Fibroblast of lung (primary cell): ENCODE data around the gene GLMP. TPM values are rescaled to one million over a fixed set of nuclear protein-coding genes. Genes with fewer than 3 reads are reported as not detected.
"Not testable (repeated sequence)": the region's sequence is repeated elsewhere in the genome, so short reads cannot be mapped to it uniquely, and the experiment has no call there.

Source experiments
- DNase-seq, 2 donors: peaks; one replicate each; pipeline versions ENCODE4 v3.0.0 to v3.0.0-alpha.2; 2010; ENCODE audit warnings: low read depth in 2 of 2
- H2AFZ ChIP-seq: 2 replicates; pipeline ENCODE4 v1.5.1; 2012; ENCODE audit warnings: low read length, control low read depth, inconsistent platforms
- H3K27ac ChIP-seq: 2 replicates; pipeline ENCODE4 v1.5.1; 2011; ENCODE audit warnings: low read length, control low read depth; ENCODE audit not compliant: insufficient read depth
- H3K27me3 ChIP-seq: 2 replicates; pipeline ENCODE4 v1.5.1; 2011; ENCODE audit warnings: mild to moderate bottlenecking, low read length; ENCODE audit not compliant: control insufficient read depth, insufficient read depth
- H3K36me3 ChIP-seq: 2 replicates; pipeline ENCODE4 v1.5.1; 2011; ENCODE audit warnings: low read length; ENCODE audit not compliant: control insufficient read depth, insufficient read depth
- H3K4me1 ChIP-seq: 2 replicates; pipeline ENCODE4 v1.5.1; 2011; ENCODE audit warnings: low read length; ENCODE audit not compliant: control insufficient read depth, insufficient read depth; ENCODE audit errors: extremely low read depth
- H3K4me2 ChIP-seq: 2 replicates; pipeline ENCODE4 v1.5.1; 2011; ENCODE audit warnings: low read length, control low read depth; ENCODE audit not compliant: insufficient read depth; ENCODE audit errors: extremely low read depth
- H3K4me3 ChIP-seq, 4 experiments: fragments of 200-600 bp in 1 of 4; sonication (generic) in 1 of 4; replicated peaks in 1 of 4; 2 replicates each; pipeline ENCODE4 v1.5.1; 2011 to 2016; ENCODE audit warnings: low read length in 4 of 4, low read depth in 3 of 4, mild to moderate bottlenecking in 3 of 4, control low read depth in 2 of 4, inconsistent platforms in 1 of 4, mixed read lengths in 1 of 4; ENCODE audit not compliant: insufficient read depth in 1 of 4; ENCODE audit errors: control extremely low read depth in 1 of 4
- H3K79me2 ChIP-seq: 2 replicates; pipeline ENCODE4 v1.5.1; 2012; ENCODE audit warnings: mild to moderate bottlenecking, low read length, inconsistent platforms; ENCODE audit not compliant: control insufficient read depth, insufficient read depth
- H3K9ac ChIP-seq: 2 replicates; pipeline ENCODE4 v1.5.1; 2011; ENCODE audit warnings: mild to moderate bottlenecking, low read length, control low read depth; ENCODE audit not compliant: insufficient read depth
- H3K9me3 ChIP-seq: 2 replicates; pipeline ENCODE4 v1.5.1; 2012; ENCODE audit warnings: low read depth, low read length; ENCODE audit not compliant: control insufficient read depth, insufficient read depth
- H4K20me1 ChIP-seq: 2 replicates; pipeline ENCODE4 v1.5.1; 2011; ENCODE audit warnings: low read length; ENCODE audit not compliant: control insufficient read depth, insufficient read depth; ENCODE audit errors: extremely low read depth
- CTCF ChIP-seq, 2 donors: IDR thresholded peaks in 1 of 2; conservative IDR thresholded peaks in 1 of 2; 1 replicate in 1 of 2; 2 replicates in 1 of 2; pipeline ENCODE4 v1.5.1; 2011 to 2012; ENCODE audit warnings: low read length in 2 of 2, control low read depth in 1 of 2, inconsistent platforms in 1 of 2, low read depth in 1 of 2, mild to moderate bottlenecking in 1 of 2
- EZH2 ChIP-seq: IDR thresholded peaks from 2 replicates; pipeline ENCODE4 v1.5.1; 2012; ENCODE audit warnings: low read length, control low read depth, mild to moderate bottlenecking; ENCODE audit errors: missing control alignments
- polyA plus RNA-seq, 2 donors: library from polyadenylated mRNA; depleted of rRNA in 1 of 2; stranded (reverse) in 1 of 2; unstranded in 1 of 2; fragments of >200 nt; gene quantifications; 2 replicates each; pipeline ENCODE4 v1.2.1, GENCODE V29; 2011 to 2012; ENCODE audit warnings: missing spikeins in 1 of 2
- total RNA-seq: library from RNA; depleted of rRNA; stranded (reverse); fragments of >200 nt; gene quantifications from 2 replicates; pipeline ENCODE4 v1.2.1, GENCODE V29; 2014

GLMP gene
- total and polyA plus RNA-seq, 2 donors (not counting 1 experiment from before 2014, with no cell fraction given), result 40.4 to 93.5 TPM

GRCh38 chr1:156336242-156336641 is 40.8 kb upstream of the GLMP start:
- H3K9me3 ChIP-seq, result no peaks in the 10 kb centered on the region
- H3K9ac ChIP-seq, result no peak overlapping the region
- no peaks in the 10 kb centered on the region for H3K27me3 ChIP-seq
- no peaks in the 10 kb centered on the region for H4K20me1 ChIP-seq
- no peak overlapping the region for H3K27ac ChIP-seq
- H3K4me1 ChIP-seq, result no peaks in the 10 kb centered on the region
- peak overlapping the region in 2 of 4 experiments; percentile 75 to 93 for H3K4me3 ChIP-seq
- peak in 1 of 2 donors; percentile 0 for DNase-seq
- peak overlapping the region; percentile 56 for H3K4me2 ChIP-seq
- H3K79me2 ChIP-seq, result peaks cover 37% of the 10 kb centered on the region
- H3K36me3 ChIP-seq, result peaks cover 15% of the 10 kb centered on the region
- no peak overlapping the region for H2AFZ ChIP-seq
- no peak for TF ChIP-seq CTCF (conservative IDR thresholded peaks at IDR 0.05 in 1 of 2, IDR thresholded peaks at IDR 0.05 in 1 of 2; ENCODE audit: low read depth in 1 of 2, low read length in 2 of 2)
- TF ChIP-seq EZH2, result no peak

DNA sequence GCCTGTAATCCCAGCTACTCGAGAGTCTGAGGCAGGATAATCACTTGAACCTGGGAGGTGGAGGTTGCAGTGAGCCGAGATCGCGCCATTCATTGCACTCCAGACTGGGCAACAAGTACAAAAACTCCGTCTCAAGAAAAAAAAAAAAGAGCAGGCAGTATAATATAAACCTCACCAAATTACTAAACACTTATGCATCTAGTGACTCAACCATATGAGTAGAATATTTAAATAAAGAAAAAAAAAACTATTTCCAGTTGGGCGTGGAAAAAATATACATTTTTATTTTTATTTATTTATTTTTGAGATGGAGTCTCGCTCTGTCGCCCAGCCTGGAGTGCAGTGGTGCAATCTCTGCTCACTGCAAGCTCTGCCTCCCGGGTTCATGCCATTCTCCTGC is 27.7 kb upstream of the GLMP start:
- not testable (repeated sequence) for H3K27me3 ChIP-seq, H3K79me2 ChIP-seq, H3K9me3 ChIP-seq, H2AFZ ChIP-seq, H3K4me1 ChIP-seq, H3K9ac ChIP-seq, H3K4me3 ChIP-seq, H3K4me2 ChIP-seq, H4K20me1 ChIP-seq
- peak; percentile 50 to 75 for DNase-seq
- peaks cover 19% of the 10 kb centered on the region for H3K36me3 ChIP-seq
- peak overlapping the region; percentile 20 for H3K27ac ChIP-seq

- H3K4me1 ChIP-seq, result no peaks in the 10 kb centered on the region
- TF ChIP-seq EZH2 (no peak), CTCF (conservative IDR thresholded peaks at IDR 0.05 in 1 of 2, IDR thresholded peaks at IDR 0.05 in 1 of 2; ENCODE audit: low read depth in 1 of 2, low read length in 2 of 2) (no peak)
- no peaks in the 10 kb centered on the region for H3K79me2 ChIP-seq
- no peaks in the 10 kb centered on the region for H3K9me3 ChIP-seq
- no peak overlapping the region for H2AFZ ChIP-seq
- no peak overlapping the region for H3K27ac ChIP-seq
- H3K27me3 ChIP-seq, result no peaks in the 10 kb centered on the region
- H3K4me3 ChIP-seq, result no peak overlapping the region
- DNase-seq, result no peak
- H3K9ac ChIP-seq, result no peak overlapping the region
- H3K4me2 ChIP-seq, result no peak overlapping the region
- no peaks in the 10 kb centered on the region for H4K20me1 ChIP-seq
- H3K36me3 ChIP-seq, result peaks cover 23% of the 10 kb centered on the region
These were observed 25.1 kb upstream of the GLMP start for GRCh38 chr1:156320560-156320959.
